COR-L47 (cell line): Measurements from ENCODE around the gene FEZ2.
A peak's percentile ranks its signal among the peaks of the same experiment; 100 is the strongest.

Experiments used
- DNase-seq: peaks from one replicate; lab custom pipeline; 2025; lab: John Stamatoyannopoulos, UW

FEZ2 gene

DNA sequence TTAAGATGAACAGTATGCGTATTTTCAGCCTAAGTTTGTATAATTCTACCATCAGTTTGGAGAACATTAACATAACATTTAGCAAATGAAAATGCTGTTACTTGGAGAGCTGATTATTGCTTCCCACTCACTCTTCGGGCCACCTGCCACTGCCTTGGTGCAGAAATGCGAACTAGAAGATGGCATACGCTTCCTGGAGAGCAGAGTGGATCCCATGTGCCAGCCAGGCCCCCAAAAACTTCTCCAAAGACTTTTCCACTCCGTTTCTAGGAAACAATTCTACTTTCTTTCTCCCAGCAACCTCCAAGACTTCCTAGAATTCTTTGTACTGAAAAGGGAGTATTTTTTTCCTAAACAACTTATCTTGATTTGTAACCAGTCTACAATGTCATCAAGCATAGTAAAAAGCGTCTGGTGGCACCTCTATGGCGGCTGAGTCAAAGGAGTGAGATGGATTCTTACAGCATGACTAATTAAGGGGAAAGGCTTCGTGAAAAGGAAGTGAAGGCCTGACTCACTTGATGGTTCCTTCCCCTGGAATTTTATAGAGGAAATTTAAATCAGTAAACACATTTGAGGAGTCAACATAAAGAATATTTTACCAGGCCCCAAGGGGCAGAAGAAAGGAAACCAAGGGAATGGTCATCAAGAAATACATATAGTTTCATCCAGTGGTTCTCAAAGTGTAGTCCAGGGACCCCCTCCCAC lies 36.6 kb downstream of the FEZ2 start:
- no peak for DNase-seq

DNA sequence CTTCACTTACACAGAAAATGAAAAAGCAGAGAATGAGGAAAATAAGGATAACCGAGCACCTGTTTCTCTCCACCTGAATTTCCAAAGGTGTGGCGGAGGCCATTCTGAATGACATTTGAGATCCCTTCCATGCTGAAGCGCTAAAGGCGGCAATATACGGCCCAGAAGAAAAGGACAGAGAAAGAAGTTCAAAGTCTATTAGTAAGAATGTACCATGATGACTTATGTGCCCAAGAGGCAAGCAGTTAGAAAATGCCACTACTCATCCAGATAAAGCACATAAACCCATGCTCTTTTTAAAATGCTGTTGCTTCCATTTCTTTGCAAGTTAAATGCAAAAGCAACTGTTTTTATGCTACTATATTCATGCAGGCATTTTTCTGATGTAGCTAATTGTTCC lies 37.2 kb downstream of the FEZ2 start:
- DNase-seq, result no peak

DNA sequence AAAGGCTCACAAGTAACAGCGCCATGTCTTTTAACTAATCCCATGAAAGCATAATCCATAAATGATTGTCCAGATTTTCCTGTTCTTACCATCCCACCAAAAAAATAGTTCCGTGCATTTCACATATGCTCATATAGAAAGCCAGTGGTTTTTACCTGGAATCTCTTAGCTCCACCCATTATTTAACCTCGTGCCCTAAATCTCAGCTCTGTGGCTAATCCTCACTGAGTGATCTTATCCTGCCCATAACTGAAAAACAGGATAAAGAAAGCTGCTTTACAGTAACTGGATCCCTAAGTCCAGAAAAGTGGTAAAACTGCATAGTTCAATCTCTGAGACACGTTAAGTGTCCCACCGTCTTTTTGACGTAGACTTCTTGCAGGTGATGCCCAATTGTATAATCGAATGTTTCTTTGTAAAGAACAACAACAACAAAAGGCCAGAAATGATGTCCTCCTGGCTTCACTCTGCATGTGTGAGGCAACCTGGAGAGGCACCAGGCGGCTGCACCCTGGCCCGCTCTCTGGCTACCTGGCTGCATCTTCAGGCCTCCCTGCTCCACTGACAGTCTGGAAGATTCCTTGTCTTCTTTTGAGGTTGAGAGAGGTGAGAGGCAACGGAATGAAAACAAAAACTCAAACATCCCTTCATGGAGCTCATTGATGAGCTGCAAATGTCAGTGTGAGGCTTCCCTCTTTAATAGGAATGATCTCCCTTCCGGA lies 38.6 kb downstream of the FEZ2 start:
- DNase-seq, result no peak

DNA sequence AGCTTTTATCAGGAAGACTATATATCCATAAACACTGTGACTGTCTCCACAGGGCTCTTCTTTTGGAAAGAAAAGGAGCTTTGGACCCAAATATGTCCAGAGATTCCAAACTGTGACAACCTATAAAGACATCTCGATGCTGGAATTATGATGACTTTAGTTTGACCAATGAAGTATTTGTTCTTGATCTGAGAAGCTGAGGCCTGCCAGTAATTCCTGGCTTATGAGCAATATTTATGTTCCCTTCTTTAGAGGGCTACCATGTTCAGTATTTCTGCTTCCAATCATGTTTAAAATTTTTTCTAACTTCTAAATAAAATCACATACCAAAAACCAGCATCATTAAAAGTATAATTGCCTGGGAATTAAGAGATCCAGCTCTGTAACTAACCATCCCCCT lies 41.1 kb downstream of the FEZ2 start:
- no peak for DNase-seq

DNA sequence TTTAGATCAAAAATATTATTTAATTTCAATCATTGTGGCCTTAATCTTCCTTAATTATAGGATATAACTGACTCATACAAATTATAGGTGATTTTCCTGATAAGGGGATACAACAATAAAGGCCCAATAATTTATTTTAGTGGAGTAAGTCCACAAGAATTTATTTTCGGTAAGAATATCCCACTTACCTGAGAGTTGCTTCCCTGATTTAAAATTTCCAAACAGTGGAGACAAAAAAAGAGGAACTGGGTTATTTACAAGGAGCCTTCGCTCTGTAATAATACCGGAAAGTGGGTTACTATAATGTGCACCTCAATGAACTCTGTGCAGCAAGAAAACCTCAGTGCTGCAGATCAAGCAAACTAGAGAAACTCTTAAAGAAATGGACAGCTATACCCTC lies 42.2 kb downstream of the FEZ2 start:
- no peak for DNase-seq

DNA sequence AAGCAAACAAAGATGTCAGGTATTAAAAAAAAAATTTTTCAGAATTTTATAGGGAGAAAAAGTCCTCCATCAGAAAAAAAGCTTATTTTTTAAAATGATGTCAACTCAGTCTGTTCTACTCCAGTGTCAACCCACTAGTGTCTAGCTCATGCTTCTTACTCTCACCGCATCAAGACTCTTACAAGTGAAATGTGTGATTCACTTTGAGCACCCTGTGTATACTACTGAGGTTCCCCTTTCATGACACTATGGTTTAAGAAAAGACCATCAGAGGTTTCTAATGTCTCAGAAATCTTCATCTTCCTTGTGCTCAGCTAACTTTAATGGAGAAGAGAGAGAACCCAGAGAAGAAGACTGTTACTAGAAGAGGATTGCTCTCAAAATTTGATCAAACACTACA lies 43.4 kb downstream of the FEZ2 start:
- no peak for DNase-seq

DNA sequence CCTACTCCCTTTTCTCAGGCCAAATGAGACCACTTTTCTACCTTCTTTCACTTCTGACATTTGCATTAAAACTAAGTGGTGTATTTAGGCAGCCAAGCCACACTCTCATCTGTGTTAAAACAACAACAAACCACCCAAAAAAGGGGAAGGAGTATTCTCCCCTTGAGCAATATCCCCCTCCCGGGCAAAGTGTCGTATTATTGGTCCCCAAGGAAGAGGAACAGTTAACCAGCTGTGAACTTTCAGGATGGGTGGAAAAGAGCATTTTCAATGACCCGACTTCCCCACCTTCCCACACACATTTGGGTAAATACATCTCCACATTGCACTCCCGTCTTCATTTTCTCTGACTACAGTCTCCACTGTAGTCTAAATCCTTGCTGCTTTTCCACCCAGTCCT lies 44.3 kb downstream of the FEZ2 start:
- DNase-seq, result no peak

DNA sequence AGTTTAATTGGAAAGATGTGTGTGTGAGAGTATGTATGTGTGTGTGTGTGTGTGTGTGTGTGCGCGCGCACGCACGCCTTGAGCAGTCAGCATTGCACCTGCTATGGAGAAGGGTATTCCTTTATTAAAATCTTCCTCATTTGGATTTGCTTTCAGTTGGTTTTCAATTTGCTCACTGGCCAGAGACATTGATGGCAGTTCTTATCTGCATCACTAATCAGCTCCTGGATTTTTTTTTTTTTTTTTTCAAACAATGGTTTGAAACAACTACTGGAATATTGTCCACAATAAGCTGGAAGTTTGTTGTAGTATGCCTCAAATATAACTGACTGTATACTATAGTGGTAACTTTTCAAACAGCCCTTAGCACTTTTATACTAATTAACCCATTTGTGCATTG lies 48.0 kb downstream of the FEZ2 start:
- DNase-seq, result no peak

DNA sequence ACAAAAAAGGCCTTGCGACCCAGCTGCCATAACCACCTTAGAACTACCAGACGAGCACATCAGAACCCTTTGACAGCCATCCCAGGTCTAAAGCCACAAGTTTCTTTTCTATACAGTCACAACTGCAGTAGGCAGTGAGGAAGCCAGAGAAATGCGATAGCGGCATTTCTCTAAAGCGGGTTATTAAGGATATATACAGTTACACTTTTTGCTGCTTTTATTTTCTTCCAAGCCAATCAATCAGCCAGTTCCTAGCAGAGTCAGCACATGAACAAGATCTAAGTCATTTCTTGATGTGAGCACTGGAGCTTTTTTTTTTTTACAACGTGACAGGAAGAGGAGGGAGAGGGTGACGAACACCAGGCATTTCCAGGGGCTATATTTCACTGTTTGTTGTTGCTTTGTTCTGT lies 48.8 kb downstream of the FEZ2 start:
- no peak for DNase-seq

DNA sequence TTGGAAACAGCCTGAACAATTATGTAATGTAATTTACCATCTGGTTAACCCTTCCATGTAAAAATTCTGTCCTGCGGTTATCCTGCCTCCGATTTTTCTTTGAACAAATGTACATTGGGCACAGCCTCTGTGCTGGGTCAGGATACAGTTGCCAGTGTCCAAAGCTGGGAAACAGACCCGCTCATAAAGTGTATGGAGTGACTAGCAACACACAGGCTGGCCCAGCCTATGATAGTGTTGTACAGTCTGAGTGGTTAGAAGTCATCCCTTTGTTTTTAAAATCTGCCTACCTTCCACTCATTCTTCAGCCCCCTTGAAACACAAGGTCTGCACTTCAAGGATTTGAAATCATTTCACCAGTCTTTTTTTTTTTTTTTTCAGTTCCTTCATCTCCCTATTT lies 50.1 kb downstream of the FEZ2 start:
- no peak for DNase-seq

DNA sequence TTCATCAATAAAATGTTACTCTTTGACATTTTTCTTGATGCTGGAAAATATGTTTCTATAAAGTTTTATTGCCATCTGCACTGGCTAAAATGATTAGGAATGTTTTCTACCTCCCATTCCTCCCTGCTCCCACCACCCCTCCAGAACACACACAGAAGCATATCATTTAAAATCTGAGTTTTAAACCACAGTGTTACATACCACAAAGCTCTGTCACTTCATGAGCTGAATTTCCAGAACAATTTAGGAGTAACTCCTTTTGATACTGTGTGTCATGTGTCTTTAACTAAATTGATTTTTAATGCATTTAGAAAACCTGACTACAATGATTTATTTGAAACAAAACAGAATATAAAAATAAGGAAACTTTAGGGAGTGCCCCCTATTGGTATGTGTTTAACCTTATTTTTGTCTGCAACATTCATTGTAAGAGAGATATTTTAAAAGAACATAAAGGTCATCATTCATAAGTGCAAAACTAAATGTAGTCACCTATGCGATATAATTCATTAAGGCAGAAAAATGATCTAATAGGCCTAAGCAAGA lies 52.0 kb downstream of the FEZ2 start:
- no peak for DNase-seq

DNA sequence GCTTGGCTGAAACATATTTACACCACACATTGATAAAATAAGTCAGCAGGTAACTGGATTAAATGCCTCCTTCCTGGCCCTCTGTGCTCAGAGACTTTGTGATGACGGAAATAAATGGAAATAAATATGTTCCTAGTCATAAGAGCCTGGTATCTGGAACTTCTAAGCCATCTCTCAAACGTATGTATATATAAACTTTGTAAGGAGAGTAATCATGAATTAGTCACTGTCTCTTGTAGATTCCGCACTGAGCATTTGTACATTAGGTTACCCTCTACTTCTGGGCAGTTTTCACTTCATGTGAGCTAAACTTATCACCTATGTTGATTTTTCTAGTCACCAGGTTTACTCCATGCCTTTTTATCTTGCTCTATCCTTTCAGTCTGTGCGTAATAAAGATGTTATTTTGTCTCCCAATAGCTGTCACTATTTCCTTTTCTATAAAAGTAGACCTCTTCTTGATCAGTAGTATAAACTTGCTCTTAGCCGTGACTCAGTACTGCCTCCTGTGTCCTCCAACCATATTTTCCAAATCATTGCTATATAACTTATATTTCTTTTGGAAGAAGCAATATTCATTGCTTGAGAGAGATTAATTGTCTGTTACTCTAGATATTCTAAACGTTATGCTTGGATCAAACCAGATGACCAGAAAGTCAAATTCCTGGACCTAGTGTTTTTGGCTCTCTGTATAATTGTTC lies 53.2 kb downstream of the FEZ2 start:
- DNase-seq, result no peak

DNA sequence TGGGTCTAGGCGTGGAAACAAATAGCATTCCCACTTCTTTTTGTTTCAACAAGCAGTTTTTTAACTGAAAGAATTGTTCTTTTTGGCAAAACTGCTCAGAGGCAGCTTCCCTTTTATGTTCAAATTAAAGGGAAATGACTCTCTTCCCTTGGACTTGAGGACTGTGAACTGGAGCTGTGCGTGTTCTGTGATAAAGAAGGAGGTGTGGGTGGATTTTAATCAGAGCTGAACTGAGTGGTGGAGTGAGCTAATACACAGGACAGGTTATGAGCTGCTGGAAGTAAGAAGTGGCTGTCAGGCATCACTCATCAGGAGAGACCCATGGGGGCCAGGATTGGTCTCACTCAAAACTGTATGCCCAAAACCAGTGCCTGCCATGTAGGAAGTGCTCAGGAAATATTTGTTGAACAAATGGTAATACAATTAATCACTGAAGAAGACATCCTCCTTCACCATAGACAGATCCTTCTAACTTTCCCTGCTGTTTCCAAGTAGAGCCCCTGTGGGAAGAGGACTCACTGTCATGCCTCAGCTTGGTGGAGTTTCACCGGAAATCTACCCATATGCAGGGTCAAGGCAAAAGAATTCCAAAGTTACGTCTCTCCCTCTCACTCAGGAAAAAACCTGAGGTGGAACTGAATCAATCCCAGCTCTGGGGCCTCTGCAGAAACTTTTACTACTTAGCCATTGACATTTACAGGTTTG lies 55.9 kb downstream of the FEZ2 start:
- DNase-seq, result no peak

DNA sequence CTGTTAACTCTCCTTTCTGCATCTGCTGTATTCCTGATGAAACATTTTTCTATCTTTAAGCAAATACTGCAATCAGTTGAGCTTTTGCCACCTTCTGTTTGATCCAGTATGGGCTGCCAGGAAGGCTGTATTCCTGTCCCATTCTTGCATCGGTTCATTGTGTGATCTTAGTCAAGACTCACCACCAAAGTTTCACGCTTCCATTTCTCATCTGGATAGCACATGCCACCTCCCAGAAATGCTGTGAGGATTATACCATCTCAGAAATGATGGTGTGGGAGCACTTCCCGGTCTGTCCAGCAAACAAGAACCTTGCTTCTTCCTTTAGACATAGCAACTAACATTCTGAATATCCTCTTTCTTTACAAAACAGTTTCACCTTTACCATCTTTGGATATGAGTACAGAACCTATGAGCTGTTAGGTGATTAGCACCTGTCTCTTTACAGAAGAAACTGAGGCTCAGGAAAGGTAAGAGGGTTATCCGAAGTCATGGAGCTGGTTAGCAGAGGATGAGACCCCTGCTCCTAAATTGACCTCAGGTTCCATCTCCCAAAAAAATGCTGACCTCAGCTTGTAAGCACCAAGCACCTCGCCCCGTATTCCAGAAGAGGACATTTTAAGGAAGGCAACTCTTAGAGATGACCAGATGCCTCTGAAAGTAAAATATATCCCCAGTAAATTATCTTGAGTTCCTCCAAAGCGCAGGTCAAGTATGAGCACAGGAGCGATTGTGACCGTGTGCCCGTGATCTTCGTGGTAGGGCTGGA lies 56.8 kb downstream of the FEZ2 start:
- no peak for DNase-seq

DNA sequence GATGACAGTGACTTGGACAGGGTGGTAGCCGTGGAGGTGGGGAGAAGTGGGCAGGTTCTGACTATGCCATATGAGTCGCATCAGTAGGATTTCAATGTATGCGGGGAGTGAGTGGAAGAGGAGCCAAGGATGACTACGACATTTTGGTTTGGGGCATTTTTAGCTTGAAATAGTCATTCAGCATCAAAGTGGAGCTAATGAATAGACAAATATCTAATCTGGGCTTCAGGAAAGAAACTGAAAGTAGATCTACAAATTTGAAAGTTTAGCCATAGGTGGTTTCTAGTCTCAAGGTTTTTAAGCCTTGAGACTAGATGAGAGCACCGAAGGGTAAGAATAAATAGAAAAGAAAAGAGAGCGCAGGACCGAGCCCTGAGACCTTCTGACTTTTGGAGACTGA lies 58.3 kb downstream of the FEZ2 start:
- no peak for DNase-seq

DNA sequence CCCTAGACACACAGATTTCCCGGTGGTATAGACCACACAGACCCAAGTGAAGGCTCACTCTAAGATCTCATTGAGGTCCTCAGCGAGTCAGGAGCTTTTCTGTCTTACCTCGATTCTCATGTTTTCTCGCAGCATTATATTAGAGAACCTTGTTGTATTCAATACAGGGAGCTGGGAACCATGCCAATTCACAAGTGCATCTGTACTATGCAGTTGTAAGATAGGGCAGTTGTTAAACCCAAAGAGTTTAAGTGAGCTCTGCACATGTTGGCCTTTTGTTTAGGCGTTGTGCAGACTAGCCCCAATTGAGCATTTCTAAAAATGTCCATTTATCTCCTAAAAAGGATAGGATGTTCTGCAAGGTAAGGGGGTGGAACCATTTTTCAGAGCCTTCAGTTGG lies 59.6 kb downstream of the FEZ2 start:
- DNase-seq, result peak; percentile 29

DNA sequence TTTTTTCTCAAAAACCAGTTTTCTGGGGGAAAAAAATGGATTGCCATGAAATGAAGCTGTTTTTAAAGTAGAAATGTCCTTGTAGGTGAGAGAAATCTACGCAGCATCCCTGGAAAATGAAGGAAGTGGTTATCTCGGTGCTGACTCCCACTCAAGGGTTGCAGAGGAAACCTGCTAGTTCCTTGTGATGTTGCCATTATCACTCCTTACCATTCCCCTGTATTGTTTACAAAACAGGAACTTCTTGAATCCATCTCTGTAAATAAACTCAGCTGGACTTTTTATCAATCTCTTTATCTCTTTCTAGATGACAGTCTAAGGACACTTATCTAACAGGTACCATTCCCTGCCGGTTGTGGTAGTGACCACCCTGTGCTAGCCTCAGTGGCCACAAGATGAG lies 61.2 kb downstream of the FEZ2 start:
- no peak for DNase-seq

DNA sequence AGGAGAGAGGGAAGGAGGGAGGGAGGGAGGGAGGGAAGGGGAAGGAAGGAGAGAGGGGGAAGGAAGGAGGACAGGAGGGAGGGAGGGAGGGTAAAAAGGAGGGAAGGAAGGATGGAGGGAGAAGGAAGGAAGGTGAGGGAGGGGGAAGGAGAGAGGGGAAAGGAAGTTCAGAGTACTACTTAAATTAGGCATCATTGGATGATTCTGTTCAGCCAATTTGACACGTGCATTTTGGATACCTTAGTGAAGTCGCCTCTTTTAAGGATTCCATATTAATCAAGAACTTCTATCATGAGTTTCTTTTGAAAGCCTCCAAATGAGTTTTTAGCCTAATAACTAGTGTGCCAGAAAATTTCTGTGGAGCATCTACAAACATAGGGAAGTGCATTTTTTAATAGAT lies 62.9 kb downstream of the FEZ2 start:
- DNase-seq, result no peak

DNA sequence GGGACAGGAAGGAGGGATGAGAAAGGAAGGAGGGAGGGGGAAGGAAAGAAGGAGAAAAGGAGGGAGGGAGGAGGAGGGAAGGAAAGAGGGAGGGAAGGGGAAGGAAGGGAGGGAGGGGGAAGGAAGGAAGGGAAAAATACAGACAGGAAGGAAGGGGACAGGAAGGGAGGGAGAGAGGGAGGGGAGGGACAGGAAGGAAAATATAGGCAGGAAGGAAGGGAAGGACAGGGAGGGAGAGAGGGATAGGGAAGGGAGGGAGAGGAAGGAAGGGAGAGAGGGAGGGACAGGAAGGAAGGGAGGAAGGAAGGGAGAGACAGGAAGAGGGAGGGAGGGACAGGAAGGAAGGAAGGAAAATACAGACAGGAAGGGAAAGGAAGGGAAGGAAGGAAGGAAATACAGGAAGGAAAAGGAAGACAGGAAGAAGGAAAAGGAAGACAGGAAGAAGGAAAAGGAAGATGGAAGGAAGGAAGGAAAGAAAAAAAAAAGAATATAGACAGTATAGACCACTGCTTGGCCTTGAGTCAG lies 63.6 kb downstream of the FEZ2 start:
- DNase-seq, result no peak

DNA sequence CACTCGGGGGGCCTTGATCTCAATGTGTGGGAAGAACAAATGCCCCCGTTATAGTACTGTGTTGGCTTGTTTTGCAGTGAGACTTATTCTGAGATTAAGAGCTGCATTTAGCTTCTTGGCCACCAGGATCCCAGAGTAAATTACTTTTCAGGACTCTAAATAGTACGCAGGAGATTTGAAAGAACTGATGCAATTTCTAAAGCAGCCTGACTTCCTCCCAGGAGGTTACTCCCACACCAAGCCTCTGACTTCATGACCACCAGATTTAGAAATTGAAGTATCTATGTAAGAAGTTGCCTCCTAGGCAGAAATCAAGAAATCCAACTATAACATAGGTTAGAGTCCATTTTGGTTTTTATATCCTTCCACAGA lies 67.0 kb downstream of the FEZ2 start:
- DNase-seq, result no peak

DNA sequence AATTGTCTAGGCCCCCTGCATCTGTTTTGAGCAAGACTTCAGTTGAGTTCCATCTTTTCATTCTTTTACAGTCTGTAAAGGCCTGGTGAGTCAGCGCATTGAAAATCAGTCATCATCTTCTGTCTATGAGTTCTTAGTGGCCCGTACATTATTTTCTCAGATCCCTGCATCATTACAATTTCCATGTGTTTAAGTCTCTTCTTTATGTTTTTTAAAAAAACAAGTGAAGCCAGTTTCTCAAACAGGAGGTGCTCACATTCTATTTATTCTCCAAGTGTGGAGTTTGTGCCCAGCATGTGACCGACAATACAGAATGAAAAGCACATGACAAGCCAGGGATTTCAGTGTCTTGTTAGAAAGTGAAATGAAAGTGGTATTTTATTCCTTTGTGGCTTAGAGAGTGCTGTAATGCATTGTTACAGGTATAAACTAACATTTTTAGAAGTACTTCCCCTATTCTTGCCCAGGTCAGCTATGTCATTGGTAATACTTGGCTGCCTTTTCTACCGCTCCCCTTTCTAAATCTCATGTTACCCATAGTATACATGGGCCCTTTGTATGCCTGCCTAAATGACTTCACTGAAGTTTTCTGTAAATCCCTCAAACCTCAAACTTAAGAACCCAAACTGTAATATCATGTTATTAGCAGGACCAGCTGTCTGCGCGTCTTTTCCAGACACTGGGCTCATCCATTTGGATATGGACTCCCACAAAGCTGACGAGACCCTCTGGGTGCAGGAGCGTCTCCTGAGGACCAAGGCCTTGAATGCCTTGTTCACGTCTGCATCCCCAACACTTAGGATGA lies 67.6 kb downstream of the FEZ2 start:
- no peak for DNase-seq
